Kidney (tissue), 14 donors: ENCODE data around the gene KLHDC8A. TPM values are rescaled to one million over a fixed set of nuclear protein-coding genes. Genes with fewer than 3 reads are reported as not detected.
"Not testable (repeated sequence)": the region's sequence is repeated elsewhere in the genome, so short reads cannot be mapped to it uniquely, and the experiment has no call there.

ENCODE experiments used
- DNase-seq, 5 donors: peaks; one replicate each; pipeline ENCODE4 v3.0.0-alpha.2; 2013 to 2020
- FAIRE-seq: peaks from 2 replicates; lab custom pipeline; 2012; peaks lifted over from hg19 to GRCh38; lab: Jason Lieb, UNC
- H3K27ac ChIP-seq, 2 donors: one replicate each; pipeline ENCODE4 v1.7.0; 2013; ENCODE audit warnings: low read depth in 2 of 2, low read length in 2 of 2, inconsistent platforms in 1 of 2
- H3K27me3 ChIP-seq: one replicate; pipeline ENCODE4 v1.7.1; 2013; ENCODE audit warnings: low read length, inconsistent platforms; ENCODE audit not compliant: control insufficient read depth, insufficient read depth
- H3K36me3 ChIP-seq, 3 donors: one replicate each; pipeline versions ENCODE4 v1.7.0 to v1.7.1; 2013; ENCODE audit warnings: low read length in 3 of 3, control low read depth in 1 of 3, inconsistent platforms in 1 of 3; ENCODE audit not compliant: insufficient read depth in 3 of 3, control insufficient read depth in 2 of 3
- H3K4me1 ChIP-seq, 3 donors: one replicate each; pipeline versions ENCODE4 v1.7.0 to v1.7.1; 2013; ENCODE audit warnings: low read length in 3 of 3, inconsistent platforms in 1 of 3, low read depth in 1 of 3; ENCODE audit not compliant: control insufficient read depth in 2 of 3, insufficient read depth in 2 of 3
- H3K4me3 ChIP-seq, 3 donors: one replicate each; pipeline versions ENCODE4 v1.7.0 to v1.8.1; 2013; ENCODE audit warnings: low read length in 3 of 3, control low read depth in 1 of 3, inconsistent platforms in 1 of 3
- H3K9ac ChIP-seq, 3 donors: one replicate each; pipeline versions ENCODE4 v1.7.0 to v1.7.1; 2013; ENCODE audit warnings: low read length in 3 of 3, control low read depth in 1 of 3, inconsistent platforms in 1 of 3
- H3K9me3 ChIP-seq, 3 donors: one replicate each; pipeline versions ENCODE4 v1.7.0 to v1.7.1; 2013; ENCODE audit warnings: low read length in 3 of 3, control low read depth in 1 of 3, inconsistent platforms in 1 of 3; ENCODE audit not compliant: control insufficient read depth in 2 of 3, insufficient read depth in 1 of 3
- intact Hi-C: fragments of 100-400 bp; cut with DNase I; formaldehyde crosslinking; loops from one replicate; pipeline ENCODE4 v1.11.1; 2022
- polyA plus RNA-seq: library from polyadenylated mRNA; stranded (reverse); fragments of 350-450 nt; fragmentation: Illumina TruSeq; extraction: RNeasy Lipid Tissue Mini Kit (QIAGEN cat#74804); gene quantifications from one replicate; pipeline ENCODE4 v1.2.3, GENCODE V29; 2014; ENCODE audit warnings: low read depth, low replicate concordance; ENCODE audit not compliant: insufficient read depth
- total RNA-seq: library from RNA; stranded (reverse); fragmentation: NEBNext Ultra II Directional; extraction: Animal tissue kit (Norgen Biotek cat#: 25700); gene quantifications from one replicate; pipeline ENCODE4 v1.2.1, GENCODE V29; 2021
- TF ChIP-seq, protein P1 (sequence below): IDR thresholded peaks from 3 replicates; pipeline ENCODE4 v1.5.1; 2012; ENCODE audit warnings: mild to moderate bottlenecking, moderate library complexity, borderline replicate concordance; ENCODE audit not compliant: insufficient read depth; ENCODE audit errors: extremely low read depth
- donor health status: control.
- donor health status: control.
- donor health status: control.
- donor health status: control.
- donor health status: control.
- donor health status: DM: yes; HTN: yes; CAD: no.
- donor health status: Normal renal cell carcinoma (clear cell type).

KLHDC8A gene
- total and polyA plus RNA-seq, 2 donors from 2014 or later = not detected

DNA sequence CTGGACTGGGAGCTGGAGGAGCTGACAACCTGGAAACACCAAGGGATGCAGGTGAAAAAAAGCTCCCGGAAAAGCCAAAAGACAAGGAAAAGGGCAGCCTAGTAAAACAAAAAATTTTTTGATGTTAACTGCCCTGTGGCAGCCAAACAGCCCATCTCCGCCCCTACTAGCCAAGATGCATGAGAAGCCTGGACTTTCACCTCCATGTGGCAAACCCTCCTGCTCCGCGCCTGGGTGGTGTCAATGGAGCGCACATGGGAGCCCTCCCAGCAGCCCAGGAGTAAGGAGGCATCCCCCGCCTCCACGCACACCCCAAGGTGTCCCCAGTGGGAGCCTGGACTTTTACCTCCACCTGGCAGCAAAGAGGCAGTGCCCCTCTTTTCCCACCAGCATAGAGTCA is 34.7 kb upstream of the KLHDC8A start:
- TF ChIP-seq, protein P1, sequence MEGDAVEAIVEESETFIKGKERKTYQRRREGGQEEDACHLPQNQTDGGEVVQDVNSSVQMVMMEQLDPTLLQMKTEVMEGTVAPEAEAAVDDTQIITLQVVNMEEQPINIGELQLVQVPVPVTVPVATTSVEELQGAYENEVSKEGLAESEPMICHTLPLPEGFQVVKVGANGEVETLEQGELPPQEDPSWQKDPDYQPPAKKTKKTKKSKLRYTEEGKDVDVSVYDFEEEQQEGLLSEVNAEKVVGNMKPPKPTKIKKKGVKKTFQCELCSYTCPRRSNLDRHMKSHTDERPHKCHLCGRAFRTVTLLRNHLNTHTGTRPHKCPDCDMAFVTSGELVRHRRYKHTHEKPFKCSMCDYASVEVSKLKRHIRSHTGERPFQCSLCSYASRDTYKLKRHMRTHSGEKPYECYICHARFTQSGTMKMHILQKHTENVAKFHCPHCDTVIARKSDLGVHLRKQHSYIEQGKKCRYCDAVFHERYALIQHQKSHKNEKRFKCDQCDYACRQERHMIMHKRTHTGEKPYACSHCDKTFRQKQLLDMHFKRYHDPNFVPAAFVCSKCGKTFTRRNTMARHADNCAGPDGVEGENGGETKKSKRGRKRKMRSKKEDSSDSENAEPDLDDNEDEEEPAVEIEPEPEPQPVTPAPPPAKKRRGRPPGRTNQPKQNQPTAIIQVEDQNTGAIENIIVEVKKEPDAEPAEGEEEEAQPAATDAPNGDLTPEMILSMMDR = no peak
- Histone ChIP-seq H3K9me3 (no peaks in the 10 kb centered on the region), H3K27me3 (no peaks in the 10 kb centered on the region), H3K27ac (no peak overlapping the region), H3K4me3 (no peak overlapping the region), H3K9ac (no peak overlapping the region), H3K36me3 (no peaks in the 10 kb centered on the region), H3K4me1 (no peaks in the 10 kb centered on the region)
- FAIRE-seq (no peak), DNase-seq (no peak)
- intact Hi-C loops = no loop called here

DNA sequence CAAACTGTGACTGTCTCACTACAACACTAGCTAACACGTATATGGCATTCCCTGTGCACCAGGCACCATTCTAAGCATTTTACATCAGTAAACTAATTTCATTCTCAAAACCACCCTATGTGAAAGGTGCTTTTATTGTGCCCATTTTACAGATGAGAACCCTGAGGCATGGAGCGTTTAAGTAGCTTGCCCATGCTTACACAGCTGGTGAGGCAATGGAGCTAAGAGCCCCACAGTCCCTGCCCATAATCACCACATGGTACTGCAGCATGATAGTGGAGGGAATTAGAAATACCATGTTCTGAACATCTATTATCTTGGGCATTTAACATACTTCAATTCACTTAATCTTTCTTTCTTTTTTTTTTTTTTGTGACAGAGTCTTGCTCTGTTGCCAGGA is 31.1 kb upstream of the KLHDC8A start:
- H3K27me3 ChIP-seq = no peaks in the 10 kb centered on the region
- TF ChIP-seq, protein P1 = no peak
- H3K4me3 ChIP-seq = no peak overlapping the region
- no peaks in the 10 kb centered on the region for H3K9me3 ChIP-seq
- H3K27ac ChIP-seq = no peak overlapping the region
- H3K4me1 ChIP-seq = no peaks in the 10 kb centered on the region
- DNase-seq (no peak), FAIRE-seq (no peak)
- no peaks in the 10 kb centered on the region for H3K36me3 ChIP-seq
- intact Hi-C loops = no loop called here
- no peak overlapping the region for H3K9ac ChIP-seq

DNA sequence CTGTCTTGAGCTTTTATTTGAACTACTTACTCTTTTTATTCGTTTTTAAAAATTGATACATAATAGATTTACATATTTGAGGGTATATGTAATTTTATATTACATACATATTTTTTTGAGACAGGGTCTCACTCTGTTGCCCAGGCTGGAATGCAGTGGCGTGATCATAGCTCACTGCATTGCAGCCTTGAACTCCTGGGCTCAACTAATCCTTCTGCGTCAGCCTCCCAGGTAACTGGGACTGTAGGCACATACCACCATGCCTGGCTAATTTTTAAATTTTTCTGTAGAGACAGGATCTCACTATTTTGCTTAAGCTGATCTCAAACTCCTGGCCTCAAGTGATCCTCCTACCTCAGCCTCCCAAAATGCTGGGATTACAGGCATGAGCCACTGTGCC is 26.3 kb upstream of the KLHDC8A start:
- DNase-seq, H3K4me3 ChIP-seq, H3K9ac ChIP-seq, H3K27me3 ChIP-seq, H3K27ac ChIP-seq, H3K9me3 ChIP-seq, H3K4me1 ChIP-seq, H3K36me3 ChIP-seq, intact Hi-C loops, FAIRE-seq: not testable (repeated sequence)

DNA sequence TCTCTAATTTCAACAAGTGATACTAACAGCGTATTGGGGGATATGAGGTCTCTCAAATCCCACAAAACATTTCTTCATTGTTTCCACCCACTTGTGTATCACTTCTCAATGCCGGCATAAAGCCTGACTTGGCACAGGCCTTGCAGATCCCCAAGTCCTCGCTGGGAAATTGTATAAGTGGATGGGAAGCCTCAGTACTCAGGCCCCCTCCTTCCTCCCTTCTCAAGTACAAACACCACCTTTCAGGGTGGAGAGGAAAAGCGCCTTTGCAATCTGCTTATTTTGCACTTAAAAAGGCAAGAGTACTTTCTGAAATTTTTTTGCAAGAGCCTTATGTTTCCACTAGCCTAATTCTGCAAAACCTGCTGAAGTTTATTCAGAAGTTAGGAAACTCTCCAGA is 25.8 kb upstream of the KLHDC8A start:
- TF ChIP-seq, protein P1 = no peak
- Histone ChIP-seq H3K9ac (no peak overlapping the region), H3K4me1 (no peaks in the 10 kb centered on the region), H3K4me3 (no peak overlapping the region), H3K36me3 (no peaks in the 10 kb centered on the region), H3K27me3 (no peaks in the 10 kb centered on the region), H3K27ac (no peak overlapping the region), H3K9me3 (no peaks in the 10 kb centered on the region)
- no peak for DNase-seq
- FAIRE-seq = no peak
- intact Hi-C loops = no loop called here
